ENCODE data around the gene SCRN2.

Gene SCRN2

GRCh38 chr17:47802341-47803022 lies 38.6 kb downstream of the SCRN2 start:
- DNase-seq, result peak; percentile 73

- no peak for DNase-seq
Observed at GRCh38 chr17:47801906-47802305, 39.2 kb downstream of the SCRN2 start.

DNA sequence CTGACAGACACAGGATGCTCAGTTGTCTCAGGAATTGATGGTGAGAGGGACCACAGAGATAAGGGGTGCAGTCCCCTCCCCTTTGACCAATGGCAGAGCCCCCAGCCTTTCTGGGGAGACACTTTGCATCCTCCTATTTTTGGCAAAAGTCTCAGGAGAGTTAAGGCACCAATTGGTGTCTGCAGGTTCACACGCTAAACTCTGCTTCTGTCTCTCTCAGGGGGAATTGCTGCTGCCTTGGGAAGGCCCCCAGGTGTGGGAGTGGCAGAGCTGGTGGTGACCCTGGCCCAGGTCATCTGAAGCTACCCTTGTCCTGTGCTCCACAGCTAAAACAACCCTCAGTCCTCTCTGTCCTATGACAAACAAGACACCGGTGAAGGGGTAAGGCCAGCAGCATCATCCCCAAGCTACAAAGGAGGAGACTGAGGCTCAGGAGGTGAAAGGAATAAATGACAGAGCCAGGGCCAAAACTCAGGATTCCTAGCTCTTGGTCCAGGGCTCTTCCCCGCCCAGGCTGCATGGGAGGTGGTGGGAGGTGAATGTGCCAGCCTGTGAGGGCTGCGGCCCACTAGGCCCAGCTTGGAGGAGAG lies 39.8 kb downstream of the SCRN2 start:
- DNase-seq, result no peak

- no peak for DNase-seq
Observed at GRCh38 chr17:47800686-47801085, 40.4 kb downstream of the SCRN2 start.

- DNase-seq, result no peak
Observed at GRCh38 chr17:47797797-47798196, 43.3 kb downstream of the SCRN2 start.

DNA sequence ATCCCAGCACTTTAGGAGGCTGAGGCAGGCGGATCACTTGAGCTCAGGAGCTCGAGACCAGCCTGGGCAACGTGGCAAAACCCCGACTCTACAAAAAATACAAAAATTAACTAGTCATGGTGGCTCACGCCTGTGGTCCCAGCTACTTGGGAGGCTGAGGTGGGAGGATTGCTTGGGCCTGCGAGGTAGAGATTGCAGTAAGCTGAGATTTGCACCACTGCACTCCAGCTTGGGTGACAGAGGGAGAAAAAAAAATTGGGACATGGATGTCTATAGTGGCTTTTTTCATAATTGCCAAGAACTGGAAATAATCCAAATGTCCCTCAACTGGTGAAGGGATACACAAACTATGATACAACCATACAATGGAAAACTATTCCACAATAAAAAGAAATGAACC lies 48.1 kb downstream of the SCRN2 start:
- DNase-seq, result peak; percentile 16

- no peak for DNase-seq
Observed at GRCh38 chr17:47792457-47792856, 48.6 kb downstream of the SCRN2 start.

DNA sequence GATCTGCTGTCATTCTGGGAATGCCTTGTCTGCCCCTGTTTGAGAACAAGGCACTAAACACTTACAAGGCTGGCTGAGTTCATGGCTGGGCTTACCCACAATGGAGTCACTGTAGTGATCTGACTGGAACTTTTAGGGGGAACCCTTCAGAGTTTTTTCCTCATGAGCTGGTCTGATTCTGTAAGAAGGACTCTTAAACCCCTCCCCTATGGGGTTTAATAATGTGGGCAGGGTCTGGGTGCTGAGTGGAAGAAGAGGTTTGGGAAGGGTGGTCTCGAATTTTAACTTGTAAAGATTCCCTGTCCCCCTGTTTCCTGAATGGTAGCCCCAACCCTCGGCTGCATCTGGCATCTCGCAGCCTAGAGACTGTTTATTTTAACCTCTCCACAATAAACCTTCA lies 50.0 kb downstream of the SCRN2 start:
- DNase-seq, result peak; percentile 22

DNA sequence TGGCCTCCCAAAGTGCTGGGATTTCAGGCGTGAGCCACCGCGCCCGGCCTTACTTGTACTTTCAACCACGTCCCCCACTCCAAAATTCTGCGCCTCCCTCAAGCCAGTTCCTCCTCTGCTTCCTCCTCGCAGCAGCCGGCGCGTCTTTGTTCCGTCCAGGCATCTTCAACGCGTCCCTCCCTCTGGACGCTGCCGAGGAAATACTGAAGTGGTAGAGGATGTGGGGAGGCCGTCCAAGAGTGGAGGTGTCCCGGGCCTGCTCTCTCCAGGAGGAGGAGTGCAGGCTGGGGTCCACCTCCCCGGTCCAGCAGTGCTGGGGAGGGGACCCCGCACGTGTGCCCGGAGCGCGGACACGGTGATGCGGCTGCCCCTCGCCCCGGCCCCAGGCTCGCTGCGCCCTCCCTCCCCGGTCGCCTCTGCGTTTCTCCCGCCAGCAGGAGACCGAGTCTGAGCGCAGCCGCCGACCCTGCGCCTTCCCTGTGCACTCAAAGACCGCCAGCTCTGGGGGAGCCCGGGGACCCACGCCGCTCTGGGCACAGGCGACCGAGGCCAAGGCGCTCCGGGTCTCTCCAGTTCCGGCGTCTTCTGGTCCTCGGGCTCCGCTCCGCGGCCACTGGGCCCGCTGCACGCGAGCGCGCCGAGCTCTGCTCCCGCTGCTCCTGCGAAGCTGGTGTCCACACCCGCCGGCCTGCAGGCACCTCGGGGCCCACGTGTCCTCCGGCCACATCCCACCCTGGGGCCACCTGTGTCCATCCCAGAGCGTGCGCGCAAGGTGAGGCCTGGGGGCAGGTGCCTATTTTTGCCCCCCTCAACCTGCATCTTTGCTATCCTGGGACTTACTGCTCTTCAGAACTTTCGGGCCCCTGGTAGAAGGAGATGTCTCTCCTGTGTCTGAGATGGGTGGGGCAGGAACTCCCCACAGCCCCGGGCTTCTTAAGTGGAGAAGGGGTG lies 51.2 kb downstream of the SCRN2 start:
- DNase-seq, result peak; percentile 77

Data from stimulated activated CD8-positive, alpha-beta memory T cell treated with anti-CD3 and anti-CD28 coated beads, Interleukin-4, amount 100 ng/mL, for 48 hours (primary cell).